A673 (cell line): ENCODE measurements around the gene PCBD2. TPM values are rescaled to one million over a fixed set of nuclear protein-coding genes. Genes with fewer than 3 reads are reported as not detected.
"Not testable (repeated sequence)": the region's sequence is repeated elsewhere in the genome, so short reads cannot be mapped to it uniquely, and the experiment has no call there.

Experiments
- BruUV-seq: library from RNA; stranded (reverse); fragments of 400-500 nt; replicated peaks from 2 replicates; lab custom pipeline; 2021; lab: Mats Ljungman, UMichigan
- CTCF ChIA-PET: fragments of 300-600 bp; sonication (Branson Sonifier 250); formaldehyde crosslinking; loops from one replicate; lab custom pipeline; 2022; ENCODE audit warnings: antibody characterized with exemption; lab: Charles Lee
- POLR2A ChIA-PET: fragments of 300-600 bp; sonication (Branson Sonifier 250); formaldehyde crosslinking; loops from one replicate; lab custom pipeline; 2022; ENCODE audit warnings: antibody characterized with exemption; ENCODE audit not compliant: low non-redundant PET; lab: Charles Lee
- DNase-seq: peaks from one replicate; pipeline ENCODE4 v3.0.0-alpha.2; 2015; ENCODE audit warnings: low spot score
- H3K27ac ChIP-seq: fragments of 200-600 bp; sonication (generic); 2 replicates; pipeline ENCODE4 v1.5.1; 2016; ENCODE audit warnings: mixed run types, low read depth, mild to moderate bottlenecking, mixed read lengths, antibody characterized with exemption, low read length; ENCODE audit not compliant: poor library complexity, severe bottlenecking
- H3K27me3 ChIP-seq: fragments of 200-600 bp; sonication (generic); replicated peaks from 2 replicates; pipeline ENCODE4 v1.6.1; 2017; ENCODE audit warnings: mixed run types, low read depth, mild to moderate bottlenecking, mixed read lengths, antibody characterized with exemption, low read length; ENCODE audit not compliant: insufficient read depth, poor library complexity
- H3K36me3 ChIP-seq: fragments of 200-600 bp; sonication (generic); 2 replicates; pipeline ENCODE4 v1.6.1; 2016; ENCODE audit warnings: mixed run types, mild to moderate bottlenecking, mixed read lengths, antibody characterized with exemption, low read length; ENCODE audit not compliant: insufficient read depth, poor library complexity, severe bottlenecking
- H3K4me1 ChIP-seq: fragments of 200-600 bp; sonication (generic); 2 replicates; pipeline ENCODE4 v1.6.1; 2017; ENCODE audit warnings: mixed run types, mild to moderate bottlenecking, mixed read lengths, antibody characterized with exemption, low read length; ENCODE audit not compliant: insufficient read depth, poor library complexity, severe bottlenecking
- H3K4me3 ChIP-seq: fragments of 200-600 bp; sonication (generic); 2 replicates; pipeline ENCODE4 v1.5.1; 2016; ENCODE audit warnings: low read depth, mixed run types, mild to moderate bottlenecking, mixed read lengths, low read length; ENCODE audit not compliant: poor library complexity, severe bottlenecking
- H3K9me3 ChIP-seq: fragments of 200-600 bp; sonication (generic); 2 replicates; pipeline ENCODE4 v1.6.1; 2016; ENCODE audit warnings: mixed run types, low read depth, mild to moderate bottlenecking, mixed read lengths, antibody characterized with exemption, low read length; ENCODE audit not compliant: poor library complexity, severe bottlenecking
- EZH2 ChIP-seq: fragments of 200-600 bp; sonication (generic); IDR thresholded peaks from 2 replicates; pipeline ENCODE4 v1.6.1; 2017; ENCODE audit warnings: borderline replicate concordance, low read depth, mild to moderate bottlenecking, mixed read lengths, antibody characterized with exemption, low read length; ENCODE audit not compliant: poor library complexity, severe bottlenecking
- intact Hi-C: fragments of 100-400 bp; cut with micrococcal nuclease; formaldehyde crosslinking; loops from one replicate; pipeline ENCODE4 v1.10.0; 2022; ENCODE audit not compliant: unreplicated experiment
- total RNA-seq: library from RNA; stranded (reverse); gene quantifications from 2 replicates; pipeline ENCODE4 v1.2.3, GENCODE V29; 2021
- TF ChIP-seq, protein P1 (sequence below): fragments of 300-800, 200-600 bp; sonication (generic); conservative IDR thresholded peaks from 2 replicates; pipeline ENCODE4 v1.5.1; 2017; ENCODE audit warnings: low read depth, mild to moderate bottlenecking, antibody characterized with exemption, low read length, moderate library complexity, mixed read lengths

PCBD2 gene
- total RNA-seq, 1 experiment from 2014 or later, result 13.8 TPM

DNA sequence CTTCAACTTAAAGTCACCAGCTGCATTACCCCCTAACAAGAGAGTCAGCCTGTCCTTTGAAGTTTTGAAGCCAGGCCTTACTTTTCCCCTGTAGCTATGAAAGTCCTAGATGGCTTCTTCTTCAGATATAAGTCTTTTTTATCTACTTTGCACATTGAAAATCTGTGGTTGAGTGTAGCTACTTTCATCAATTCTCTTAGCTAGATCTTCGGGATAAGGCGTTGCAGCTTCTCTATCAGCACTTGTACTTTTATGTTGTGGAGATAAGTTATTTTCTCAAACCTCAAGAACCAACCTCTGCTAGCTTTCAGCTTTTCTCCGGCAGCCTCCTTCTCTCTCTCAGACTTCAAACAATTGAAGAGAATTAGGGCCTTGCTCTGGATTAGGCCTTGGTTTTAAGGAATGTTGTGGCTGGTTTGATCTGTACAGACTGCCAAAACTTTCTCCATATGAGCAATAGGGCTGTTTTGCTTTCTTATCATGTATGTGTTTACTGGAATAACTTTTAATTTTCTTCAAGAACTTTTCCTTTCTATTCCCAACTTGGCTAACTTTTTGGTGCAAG is 84.4 kb downstream of the PCBD2 start:
- intact Hi-C loops, result no loop called here
- H3K4me3 ChIP-seq, result no peak overlapping the region
- CTCF ChIA-PET, result no interaction called here
- H3K4me1 ChIP-seq, result no peaks in the 10 kb centered on the region
- no TSS peak for BruUV-seq
- H3K27me3 ChIP-seq, result no peaks in the 10 kb centered on the region
- DNase-seq, result no peak
- POLR2A ChIA-PET, result no interaction called here
- TF ChIP-seq, protein P1, sequence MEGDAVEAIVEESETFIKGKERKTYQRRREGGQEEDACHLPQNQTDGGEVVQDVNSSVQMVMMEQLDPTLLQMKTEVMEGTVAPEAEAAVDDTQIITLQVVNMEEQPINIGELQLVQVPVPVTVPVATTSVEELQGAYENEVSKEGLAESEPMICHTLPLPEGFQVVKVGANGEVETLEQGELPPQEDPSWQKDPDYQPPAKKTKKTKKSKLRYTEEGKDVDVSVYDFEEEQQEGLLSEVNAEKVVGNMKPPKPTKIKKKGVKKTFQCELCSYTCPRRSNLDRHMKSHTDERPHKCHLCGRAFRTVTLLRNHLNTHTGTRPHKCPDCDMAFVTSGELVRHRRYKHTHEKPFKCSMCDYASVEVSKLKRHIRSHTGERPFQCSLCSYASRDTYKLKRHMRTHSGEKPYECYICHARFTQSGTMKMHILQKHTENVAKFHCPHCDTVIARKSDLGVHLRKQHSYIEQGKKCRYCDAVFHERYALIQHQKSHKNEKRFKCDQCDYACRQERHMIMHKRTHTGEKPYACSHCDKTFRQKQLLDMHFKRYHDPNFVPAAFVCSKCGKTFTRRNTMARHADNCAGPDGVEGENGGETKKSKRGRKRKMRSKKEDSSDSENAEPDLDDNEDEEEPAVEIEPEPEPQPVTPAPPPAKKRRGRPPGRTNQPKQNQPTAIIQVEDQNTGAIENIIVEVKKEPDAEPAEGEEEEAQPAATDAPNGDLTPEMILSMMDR, result no peak
- H3K9me3 ChIP-seq, result peaks cover 4% of the 10 kb centered on the region
- no peaks in the 10 kb centered on the region for H3K36me3 ChIP-seq
- no peak overlapping the region for H3K27ac ChIP-seq

DNA sequence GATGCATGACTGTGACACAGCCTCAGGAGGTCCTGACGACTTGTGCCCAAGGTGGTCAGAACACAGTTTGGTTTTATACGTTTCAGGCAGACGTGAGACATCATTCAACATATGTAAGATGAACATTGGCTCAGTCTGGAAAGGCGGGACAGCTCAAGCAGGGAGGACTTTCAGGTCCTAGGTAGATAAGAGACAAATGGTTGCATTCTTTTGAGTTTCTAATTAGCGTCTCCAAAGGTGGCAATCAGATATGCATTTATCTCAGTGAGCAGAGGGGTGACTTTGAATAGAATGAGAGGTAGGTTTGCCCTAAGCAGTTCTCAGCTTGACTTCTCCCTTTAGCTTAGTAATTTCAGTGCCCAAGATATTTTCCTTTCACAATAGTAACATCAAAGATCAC is 85.3 kb downstream of the PCBD2 start:
- H3K27me3 ChIP-seq, POLR2A ChIA-PET, H3K4me3 ChIP-seq, CTCF ChIA-PET, H3K9me3 ChIP-seq, BruUV-seq, H3K4me1 ChIP-seq, intact Hi-C loops, H3K36me3 ChIP-seq, DNase-seq, H3K27ac ChIP-seq: not testable (repeated sequence)

DNA sequence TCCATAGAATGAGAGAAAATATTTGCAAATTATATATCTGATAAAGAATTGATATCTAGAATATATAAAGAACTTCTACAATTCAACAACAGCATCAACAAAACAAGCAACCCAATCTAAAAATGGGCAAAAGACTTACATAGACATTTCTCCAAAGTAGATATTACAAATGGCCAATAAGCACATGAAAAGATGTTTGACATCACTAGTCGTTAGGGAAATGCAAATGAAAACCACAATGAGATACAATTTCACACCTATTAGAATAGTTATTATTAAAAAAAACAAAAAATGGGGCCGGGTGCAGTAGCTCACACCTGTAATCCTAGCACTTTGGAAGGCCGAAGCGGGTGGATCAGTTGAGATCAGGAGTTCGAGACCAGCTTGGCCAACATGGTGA is 87.2 kb downstream of the PCBD2 start:
- H3K27ac ChIP-seq, result no peak overlapping the region
- peaks cover 4% of the 10 kb centered on the region for H3K9me3 ChIP-seq
- ChIA-PET CTCF (no interaction called here), POLR2A (no interaction called here)
- DNase-seq, result no peak
- no peaks in the 10 kb centered on the region for H3K4me1 ChIP-seq
- H3K27me3 ChIP-seq, result no peaks in the 10 kb centered on the region
- TF ChIP-seq, protein P1, result no peak
- TF ChIP-seq EZH2, result no peak
- H3K36me3 ChIP-seq, result no peaks in the 10 kb centered on the region
- no TSS peak for BruUV-seq
- intact Hi-C loops, result no loop called here
- H3K4me3 ChIP-seq, result no peak overlapping the region

GRCh38 chr5:134993161-134993560 is 88.2 kb downstream of the PCBD2 start:
- Histone ChIP-seq H3K4me1 (no peaks in the 10 kb centered on the region), H3K4me3 (no peak overlapping the region), H3K27ac (no peak overlapping the region), H3K9me3 (peaks cover 4% of the 10 kb centered on the region), H3K36me3 (no peaks in the 10 kb centered on the region), H3K27me3 (no peaks in the 10 kb centered on the region)
- no TSS peak for BruUV-seq
- POLR2A ChIA-PET, result no interaction called here
- CTCF ChIA-PET, result no interaction called here
- intact Hi-C loops, result no loop called here
- DNase-seq, result no peak
- TF ChIP-seq EZH2, result no peak
